DND-41 (cell line): Measurements from ENCODE around the gene SPTBN5.
A peak's percentile ranks its signal among the peaks of the same experiment; 100 is the strongest.

Experiments
- ATAC-seq: fragments of 200-7000 bp; cut with Tn5 transposase; 3 replicates; pipeline ENCODE4 v1.9.1; 2021; ENCODE audit warnings: low read depth; ENCODE audit not compliant: insufficient read depth
- DNase-seq: peaks from one replicate; pipeline ENCODE4 v3.0.0-alpha.2; 2020
- H2AFZ ChIP-seq: 2 replicates; pipeline ENCODE4 v1.6.0; 2012; ENCODE audit warnings: low read depth, low read length
- H3K27ac ChIP-seq: 2 replicates; pipeline ENCODE4 v1.5.1; 2012; ENCODE audit warnings: low read length, inconsistent platforms
- H3K27me3 ChIP-seq: fragments of 200-600 bp; sonication (generic); 2 replicates; pipeline ENCODE4 v1.6.0; 2012; ENCODE audit warnings: low read length, mild to moderate bottlenecking, inconsistent platforms; ENCODE audit not compliant: insufficient read depth, poor library complexity
- H3K36me3 ChIP-seq: 2 replicates; pipeline ENCODE4 v1.5.1; 2012; ENCODE audit warnings: low read length, inconsistent platforms; ENCODE audit not compliant: insufficient read depth
- H3K4me1 ChIP-seq: 2 replicates; pipeline ENCODE4 v1.5.1; 2012; ENCODE audit warnings: mild to moderate bottlenecking, low read length; ENCODE audit not compliant: insufficient read depth
- H3K4me2 ChIP-seq: 2 replicates; pipeline ENCODE4 v1.6.0; 2012; ENCODE audit warnings: mild to moderate bottlenecking, moderate library complexity, low read length, inconsistent platforms; ENCODE audit not compliant: insufficient read depth
- H3K4me3 ChIP-seq, 2 experiments: fragments of 200-600 bp in 1 of 2; shearing (Covaris generic) in 1 of 2; 2 replicates each; pipeline ENCODE4 v1.5.1; 2012 to 2016; ENCODE audit warnings: inconsistent platforms in 2 of 2, low read length in 2 of 2, mild to moderate bottlenecking in 2 of 2, low read depth in 1 of 2, moderate library complexity in 1 of 2
- H3K79me2 ChIP-seq: 2 replicates; pipeline ENCODE4 v1.6.0; 2012; ENCODE audit warnings: low read length, inconsistent platforms; ENCODE audit not compliant: insufficient read depth
- H3K9ac ChIP-seq: 2 replicates; pipeline ENCODE4 v1.6.0; 2012; ENCODE audit warnings: low read depth, mild to moderate bottlenecking, inconsistent platforms, low read length, moderate library complexity
- H3K9me3 ChIP-seq: 2 replicates; pipeline ENCODE4 v1.5.1; 2012; ENCODE audit warnings: low read length, moderate library complexity, mild to moderate bottlenecking, inconsistent platforms; ENCODE audit not compliant: insufficient read depth, severe bottlenecking
- H4K20me1 ChIP-seq: 2 replicates; pipeline ENCODE4 v1.6.0; 2012; ENCODE audit warnings: low read length; ENCODE audit not compliant: insufficient read depth
- EZH2 ChIP-seq: IDR thresholded peaks from 3 replicates; pipeline ENCODE4 v1.6.1; 2012; ENCODE audit warnings: borderline replicate concordance, low read depth, mild to moderate bottlenecking, moderate library complexity, low read length, inconsistent platforms; ENCODE audit not compliant: severe bottlenecking
- TF ChIP-seq, protein P1 (sequence below): IDR thresholded peaks from 2 replicates; pipeline ENCODE4 v1.5.1; 2012; ENCODE audit warnings: borderline replicate concordance, low read length, moderate library complexity, mild to moderate bottlenecking; ENCODE audit not compliant: poor library complexity, severe bottlenecking; ENCODE audit errors: extremely low read depth

The SPTBN5 gene

DNA sequence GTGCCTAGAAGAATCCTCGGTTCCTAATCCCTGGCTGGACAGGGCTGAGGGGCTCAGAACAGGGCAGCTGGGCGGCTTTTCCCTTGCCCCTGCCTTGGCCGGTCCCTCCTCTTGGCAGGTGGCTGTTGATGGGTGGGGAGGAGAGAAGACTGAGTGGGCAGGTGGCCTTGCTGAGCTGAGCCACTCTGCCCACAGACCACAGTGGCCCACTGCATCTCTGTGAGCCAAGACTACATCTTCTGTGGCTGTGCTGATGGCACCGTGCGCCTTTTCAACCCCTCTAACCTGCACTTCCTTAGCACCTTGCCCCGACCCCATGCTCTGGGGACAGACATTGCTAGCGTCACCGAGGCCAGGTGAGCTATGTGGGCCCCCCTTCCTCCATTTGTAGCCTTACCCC, 80.4 kb downstream of the SPTBN5 start:
- Histone ChIP-seq H3K4me3 (no peak overlapping the region), H3K4me1 (no peaks in the 10 kb centered on the region), H3K9me3 (no peaks in the 10 kb centered on the region), H3K79me2 (no peaks in the 10 kb centered on the region), H3K4me2 (no peak overlapping the region), H2AFZ (no peak overlapping the region), H3K9ac (no peak overlapping the region), H3K27me3 (no peaks in the 10 kb centered on the region), H3K36me3 (peaks cover 52% of the 10 kb centered on the region), H3K27ac (no peak overlapping the region), H4K20me1 (no peaks in the 10 kb centered on the region)
- DNase-seq (no peak), ATAC-seq (no peak)
- TF ChIP-seq EZH2: no peak
- TF ChIP-seq, protein P1, sequence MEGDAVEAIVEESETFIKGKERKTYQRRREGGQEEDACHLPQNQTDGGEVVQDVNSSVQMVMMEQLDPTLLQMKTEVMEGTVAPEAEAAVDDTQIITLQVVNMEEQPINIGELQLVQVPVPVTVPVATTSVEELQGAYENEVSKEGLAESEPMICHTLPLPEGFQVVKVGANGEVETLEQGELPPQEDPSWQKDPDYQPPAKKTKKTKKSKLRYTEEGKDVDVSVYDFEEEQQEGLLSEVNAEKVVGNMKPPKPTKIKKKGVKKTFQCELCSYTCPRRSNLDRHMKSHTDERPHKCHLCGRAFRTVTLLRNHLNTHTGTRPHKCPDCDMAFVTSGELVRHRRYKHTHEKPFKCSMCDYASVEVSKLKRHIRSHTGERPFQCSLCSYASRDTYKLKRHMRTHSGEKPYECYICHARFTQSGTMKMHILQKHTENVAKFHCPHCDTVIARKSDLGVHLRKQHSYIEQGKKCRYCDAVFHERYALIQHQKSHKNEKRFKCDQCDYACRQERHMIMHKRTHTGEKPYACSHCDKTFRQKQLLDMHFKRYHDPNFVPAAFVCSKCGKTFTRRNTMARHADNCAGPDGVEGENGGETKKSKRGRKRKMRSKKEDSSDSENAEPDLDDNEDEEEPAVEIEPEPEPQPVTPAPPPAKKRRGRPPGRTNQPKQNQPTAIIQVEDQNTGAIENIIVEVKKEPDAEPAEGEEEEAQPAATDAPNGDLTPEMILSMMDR: no peak

DNA sequence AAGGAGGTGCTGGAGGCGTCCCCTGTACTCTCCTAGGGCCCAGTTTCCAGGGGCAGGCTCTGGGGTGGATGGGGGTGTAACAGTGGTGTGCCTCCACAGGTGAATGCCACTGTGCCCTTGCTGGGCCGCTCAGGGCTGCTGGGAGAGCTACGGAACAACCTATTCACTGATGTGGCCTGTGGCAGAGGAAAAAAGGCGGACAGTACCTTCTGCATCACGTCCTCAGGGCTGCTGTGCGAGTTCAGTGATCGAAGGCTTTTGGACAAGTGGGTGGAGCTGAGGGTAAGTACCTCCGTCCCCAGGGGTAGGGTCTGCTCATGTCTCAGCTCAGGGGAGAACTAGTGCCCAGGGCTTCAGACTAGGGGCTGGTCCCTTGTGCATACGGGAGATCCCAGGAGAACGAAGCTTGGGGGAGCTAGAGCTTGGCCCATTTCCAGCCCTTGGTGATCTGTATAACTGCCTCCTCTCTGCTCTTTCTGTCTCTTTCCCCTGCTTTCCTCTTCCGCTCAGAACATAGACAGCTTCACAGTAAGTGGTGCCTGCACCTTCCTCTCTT, 81.0 kb downstream of the SPTBN5 start:
- Histone ChIP-seq H2AFZ (no peak overlapping the region), H4K20me1 (no peaks in the 10 kb centered on the region), H3K4me3 (no peak overlapping the region), H3K9me3 (no peaks in the 10 kb centered on the region), H3K4me2 (no peak overlapping the region), H3K9ac (no peak overlapping the region), H3K4me1 (no peaks in the 10 kb centered on the region), H3K79me2 (no peaks in the 10 kb centered on the region), H3K27me3 (no peaks in the 10 kb centered on the region), H3K36me3 (peaks cover 47% of the 10 kb centered on the region), H3K27ac (no peak overlapping the region)
- no peak for DNase-seq
- TF ChIP-seq, protein P1: no peak
- TF ChIP-seq EZH2: no peak
- no peak for ATAC-seq

DNA sequence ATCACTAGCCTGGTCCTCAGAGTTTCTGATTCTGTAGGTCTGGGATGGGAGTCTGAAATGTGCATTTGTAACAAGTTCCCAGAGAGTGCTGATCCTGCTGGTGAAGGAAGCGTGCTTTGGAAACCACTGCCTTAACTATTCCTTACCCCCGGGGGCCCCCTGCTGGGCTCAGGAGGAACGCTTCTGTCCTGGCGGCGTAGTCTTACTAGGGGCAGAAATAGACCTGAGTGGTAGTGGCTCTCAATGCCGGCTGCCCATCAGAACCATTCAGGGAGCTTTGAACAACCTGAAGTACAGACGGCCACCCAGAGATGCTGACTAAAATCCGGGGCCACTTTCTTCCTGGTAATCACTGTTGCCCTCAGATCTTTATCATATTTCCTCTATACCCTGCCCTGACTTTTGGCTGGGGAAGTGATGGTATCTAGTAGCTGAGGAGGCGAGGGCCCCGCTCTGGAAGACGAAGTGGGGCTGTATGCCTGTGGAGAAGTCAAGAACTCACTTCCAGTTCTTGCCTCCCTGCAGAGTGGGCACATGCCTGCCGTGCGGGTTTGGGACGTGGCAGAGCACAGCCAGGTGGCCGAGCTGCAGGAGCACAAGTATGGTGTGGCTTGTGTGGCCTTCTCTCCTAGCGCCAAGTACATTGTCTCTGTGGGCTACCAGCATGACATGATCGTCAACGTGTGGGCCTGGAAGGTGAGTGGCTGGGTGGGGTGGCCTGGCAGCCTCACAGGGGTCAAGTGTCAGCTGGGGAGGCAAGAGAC, 82.2 kb downstream of the SPTBN5 start:
- ATAC-seq: peak; percentile 92
- TF ChIP-seq, protein P1: peak; percentile 75
- TF ChIP-seq EZH2: no peak
- Histone ChIP-seq H3K9ac (no peak overlapping the region), H2AFZ (no peak overlapping the region), H3K27me3 (no peaks in the 10 kb centered on the region), H3K4me2 (no peak overlapping the region), H4K20me1 (no peaks in the 10 kb centered on the region), H3K9me3 (no peaks in the 10 kb centered on the region), H3K79me2 (no peaks in the 10 kb centered on the region), H3K27ac (no peak overlapping the region), H3K4me1 (no peaks in the 10 kb centered on the region), H3K4me3 (no peak overlapping the region), H3K36me3 (peaks cover 35% of the 10 kb centered on the region)
- DNase-seq: peak; percentile 62
